ENCODE results near the gene SZRD1.

- TF ChIP-seq CTCF (IDR thresholded peaks at IDR 0.05) (no peak), POLR2A (IDR thresholded peaks at IDR 0.05) (no peak)
These were observed 24.5 kb upstream of the SZRD1 start for GRCh38 chr1:16342331-16343062.

All from sigmoid colon (tissue), 3 donors.